Activated CD4-positive, CD25-positive, alpha-beta regulatory T cell treated with anti-CD3 and anti-CD28 coated beads, Interleukin-2, amount 50 U/mL, for 24 hours (primary cell): ENCODE data around the gene CD46.
A peak's percentile ranks its signal among the peaks of the same experiment; 100 is the strongest.
"Not testable (repeated sequence)": the region's sequence is repeated elsewhere in the genome, so short reads cannot be mapped to it uniquely, and the experiment has no call there.

Experiments used
- ATAC-seq, 2 donors: fragments of 150-1000 bp; cut with Tn5 transposase; one replicate each; pipeline ENCODE4 v1.10.0; 2021; ENCODE audit warnings: mild to moderate bottlenecking in 1 of 2, moderate library complexity in 1 of 2

CD46 gene

DNA sequence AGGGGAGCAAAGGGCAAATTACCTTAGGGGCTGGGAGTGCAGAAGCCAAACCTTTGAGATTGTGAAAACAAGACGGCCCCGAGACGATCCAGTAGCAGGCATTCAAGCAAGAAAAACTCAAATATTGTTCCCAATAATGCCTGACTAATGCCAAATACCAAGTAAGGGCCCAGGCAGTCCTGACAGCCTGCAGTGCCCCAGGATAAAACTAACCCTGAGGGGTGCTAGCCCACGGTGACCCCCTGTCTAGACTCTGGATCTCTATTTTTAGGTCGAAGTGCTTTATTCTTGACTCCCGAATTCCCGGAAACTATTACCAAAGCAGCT lies 428 bp upstream of the CD46 start:
- ATAC-seq, result not testable (repeated sequence)

GRCh38 chr1:207752456-207752998 lies 673 bp downstream of the CD46 start:
- peak; percentile 40 for ATAC-seq

- no peak for ATAC-seq
Measured at GRCh38 chr1:207753611-207754010, 1.8 kb downstream of the CD46 start.

DNA sequence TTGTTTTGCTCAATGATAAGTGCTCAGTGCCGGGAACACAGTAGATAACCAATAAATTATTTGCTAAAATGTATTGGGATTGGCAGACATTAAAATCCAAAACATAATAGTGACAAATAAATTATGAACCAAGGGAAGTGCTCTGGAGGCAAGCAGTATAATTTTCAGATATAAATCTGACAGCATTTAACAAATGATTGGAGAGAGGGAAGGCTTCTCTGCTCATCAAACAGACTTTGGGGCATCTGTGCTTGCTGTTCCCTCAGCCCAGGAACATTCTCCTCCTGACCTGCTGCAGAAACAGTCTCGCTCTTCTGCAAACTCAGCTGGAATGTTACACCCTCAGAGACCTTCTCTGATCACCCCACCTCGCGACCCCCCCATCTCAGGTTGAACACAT lies 2.2 kb downstream of the CD46 start:
- no peak for ATAC-seq

- no peak for ATAC-seq
Measured at GRCh38 chr1:207754974-207755700, 3.3 kb downstream of the CD46 start.

- ATAC-seq, result no peak
Measured at GRCh38 chr1:207755846-207756693, 4.2 kb downstream of the CD46 start.

GRCh38 chr1:207762622-207763021 lies 10.8 kb downstream of the CD46 start:
- no peak for ATAC-seq

GRCh38 chr1:207763091-207763490 lies 11.2 kb downstream of the CD46 start:
- no peak for ATAC-seq

DNA sequence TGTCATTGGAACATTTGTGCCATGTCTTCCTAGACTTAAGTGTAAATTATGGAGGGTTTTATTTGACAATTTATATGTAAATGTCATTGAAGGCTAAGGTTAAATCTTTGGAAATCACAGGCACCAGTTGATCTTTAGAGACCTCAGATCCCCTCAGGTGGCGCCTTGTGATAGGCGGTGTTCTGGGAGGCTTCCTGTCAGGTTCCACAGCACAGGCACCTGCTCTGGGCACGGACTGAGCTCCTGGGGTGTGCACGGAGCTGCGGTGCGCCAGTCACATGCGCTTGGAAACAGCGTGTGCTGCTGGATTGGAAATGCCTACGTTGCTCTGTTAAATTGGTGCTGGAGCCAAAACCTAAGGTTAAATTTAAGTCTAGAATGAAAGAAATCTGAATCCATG lies 12.1 kb downstream of the CD46 start:
- ATAC-seq, result no peak

GRCh38 chr1:207766569-207766968 lies 14.7 kb downstream of the CD46 start:
- no peak for ATAC-seq

GRCh38 chr1:207770514-207770913 lies 18.7 kb downstream of the CD46 start:
- not testable (repeated sequence) for ATAC-seq

- ATAC-seq, result not testable (repeated sequence)
Measured at GRCh38 chr1:207776045-207776444, 24.2 kb downstream of the CD46 start.

GRCh38 chr1:207777412-207777811 lies 25.6 kb downstream of the CD46 start:
- not testable (repeated sequence) for ATAC-seq

DNA sequence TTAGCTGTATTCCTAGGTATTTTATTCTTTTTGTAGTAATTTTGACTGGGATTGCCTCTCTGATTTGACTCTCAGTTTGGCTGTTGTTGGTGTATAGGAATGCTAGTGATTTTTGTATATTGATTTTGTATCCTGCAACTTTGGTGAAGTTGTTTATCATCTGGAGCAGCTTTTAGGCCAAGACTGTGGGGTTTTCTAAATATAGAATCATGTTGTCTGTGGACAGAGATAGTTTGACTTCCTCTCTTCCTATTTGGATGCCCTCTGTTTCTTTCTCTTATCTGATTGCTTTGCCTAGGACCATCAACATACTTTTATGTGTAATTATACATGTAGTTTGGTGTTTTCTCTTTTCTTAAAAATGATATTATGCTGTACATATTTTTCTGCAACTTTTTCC lies 27.2 kb downstream of the CD46 start:
- no peak for ATAC-seq

DNA sequence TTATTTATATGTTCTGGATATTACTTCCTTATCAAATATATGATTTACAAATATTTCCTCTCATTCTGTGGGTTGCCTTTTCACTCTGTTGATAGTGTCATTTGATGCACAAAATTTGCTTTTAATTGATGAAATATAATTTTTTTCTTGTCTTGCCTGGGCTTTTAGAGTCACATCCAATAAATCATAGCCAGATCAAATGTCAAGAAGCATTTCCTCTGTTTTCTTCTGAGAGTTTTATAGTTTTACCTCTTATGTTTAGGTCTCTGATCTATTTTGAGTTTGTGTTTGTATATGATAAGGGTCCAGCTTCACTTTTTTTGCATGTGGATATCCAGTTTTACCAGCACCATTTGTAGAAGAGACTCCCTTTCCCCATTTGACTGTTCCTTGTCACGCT lies 29.5 kb downstream of the CD46 start:
- ATAC-seq, result no peak

- ATAC-seq, result no peak
Measured at GRCh38 chr1:207787776-207788175, 35.9 kb downstream of the CD46 start.

GRCh38 chr1:207789386-207789785 lies 37.5 kb downstream of the CD46 start:
- ATAC-seq, result no peak

DNA sequence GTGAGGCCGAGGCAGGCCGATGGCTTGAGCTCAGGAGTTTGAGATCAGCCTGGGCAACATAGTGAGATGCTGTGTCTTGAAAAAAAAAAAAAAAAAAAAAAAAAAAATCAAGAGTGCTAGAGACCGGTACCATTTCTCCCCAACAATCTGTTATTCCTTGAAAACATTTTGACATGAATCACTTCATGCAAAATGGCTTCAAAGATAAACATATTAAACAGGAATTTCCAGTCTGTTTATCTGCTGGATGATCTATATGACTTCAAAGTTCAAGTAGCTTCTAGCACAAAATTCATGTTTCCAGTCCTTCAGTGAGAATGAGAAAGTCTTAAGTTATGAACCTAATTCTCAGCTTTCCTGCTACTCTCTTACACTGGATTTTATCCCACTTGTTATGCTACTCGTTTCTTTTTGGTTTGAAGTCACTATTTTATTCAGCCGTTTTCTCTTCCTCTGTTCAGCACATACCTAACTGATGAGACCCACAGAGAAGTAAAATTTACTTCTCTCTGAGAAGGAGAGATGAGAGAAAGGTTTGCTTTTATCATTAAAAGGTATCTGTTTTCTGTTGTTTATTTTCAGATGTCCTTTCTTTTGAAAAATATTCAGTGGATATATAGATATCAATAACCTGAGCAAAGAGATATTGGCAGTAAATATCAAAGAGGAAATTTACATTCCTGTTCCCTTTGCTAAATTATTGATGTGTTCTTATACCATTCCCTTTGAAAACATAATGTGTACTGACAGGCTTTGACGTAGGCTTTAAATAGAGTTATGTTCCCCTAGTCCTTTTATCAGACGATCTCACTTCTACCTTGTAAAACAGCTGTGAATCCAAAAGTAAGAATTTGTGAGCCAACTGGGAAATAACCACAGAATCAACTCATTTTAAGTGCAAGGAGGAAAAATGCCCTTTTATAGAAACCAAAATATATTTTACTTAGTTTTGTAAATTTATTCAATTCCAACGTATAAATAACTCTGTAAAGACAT lies 38.2 kb downstream of the CD46 start:
- ATAC-seq, result no peak

- ATAC-seq, result no peak
Measured at GRCh38 chr1:207791290-207791689, 39.4 kb downstream of the CD46 start.

- ATAC-seq, result no peak
Measured at GRCh38 chr1:207793327-207793726, 41.5 kb downstream of the CD46 start.

DNA sequence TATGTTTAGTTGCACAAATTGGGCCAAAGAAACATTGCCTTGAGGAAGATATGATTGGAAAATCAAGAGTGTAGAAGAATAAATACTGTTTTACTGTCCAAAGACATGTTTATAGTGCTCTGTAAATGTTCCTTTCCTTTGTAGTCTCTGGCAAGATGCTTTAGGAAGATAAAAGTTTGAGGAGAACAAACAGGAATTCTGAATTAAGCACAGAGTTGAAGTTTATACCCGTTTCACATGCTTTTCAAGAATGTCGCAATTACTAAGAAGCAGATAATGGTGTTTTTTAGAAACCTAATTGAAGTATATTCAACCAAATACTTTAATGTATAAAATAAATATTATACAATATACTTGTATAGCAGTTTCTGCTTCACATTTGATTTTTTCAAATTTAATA lies 43.0 kb downstream of the CD46 start:
- ATAC-seq, result no peak

DNA sequence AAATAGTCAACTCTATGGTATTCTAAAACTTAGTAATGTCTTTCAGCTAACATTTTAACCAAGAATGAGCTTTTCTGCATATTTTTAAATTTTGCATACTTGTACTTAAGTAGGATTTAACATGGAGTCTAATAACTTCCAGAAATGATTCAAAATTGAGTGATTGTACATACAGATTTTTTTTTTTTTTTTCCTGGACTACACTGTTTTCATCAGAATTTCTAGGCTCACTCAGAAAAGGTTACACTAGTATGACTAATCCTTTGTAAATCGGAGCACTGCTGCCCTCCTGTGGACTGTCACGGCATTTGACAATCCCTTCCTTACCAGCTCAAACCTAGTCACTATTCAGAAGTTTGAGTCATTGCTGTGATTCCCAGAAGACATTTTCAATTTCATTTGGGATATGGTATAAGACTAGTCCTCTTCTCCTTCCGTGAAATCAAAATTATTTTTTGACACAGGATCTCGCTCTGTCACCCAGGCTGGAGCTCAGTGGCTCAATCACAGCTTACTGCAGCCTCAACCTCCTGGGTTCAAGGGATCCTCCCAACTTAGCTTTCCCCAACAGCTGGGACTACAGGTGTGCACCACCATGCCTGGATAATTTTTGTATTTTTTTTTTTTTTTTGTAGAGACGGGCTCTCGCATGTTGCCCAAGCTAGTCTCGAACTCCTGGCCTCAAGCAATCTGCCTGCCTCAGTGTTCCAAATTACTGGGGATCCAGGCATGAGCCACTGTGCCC lies 45.5 kb downstream of the CD46 start:
- ATAC-seq, result peak; percentile 81 to 93
